Effector memory CD4-positive, alpha-beta T cell (primary cell): ENCODE measurements around the gene ITPKA.
A peak's percentile ranks its signal among the peaks of the same experiment; 100 is the strongest.

Source experiments
- DNase-seq, 3 donors: peaks; one replicate each; pipeline ENCODE4 v3.0.0-alpha.2; 2020
- H3K27ac ChIP-seq: 2 replicates; pipeline ENCODE4 v1.7.0; 2013; ENCODE audit warnings: mild to moderate bottlenecking, low read length, moderate library complexity; ENCODE audit not compliant: insufficient read depth, poor library complexity, severe bottlenecking
- H3K27me3 ChIP-seq: replicated peaks from 2 replicates; pipeline ENCODE4 v1.7.0; 2013; ENCODE audit warnings: mild to moderate bottlenecking, low read length; ENCODE audit not compliant: insufficient read depth, control insufficient read depth, poor library complexity, severe bottlenecking
- H3K36me3 ChIP-seq: 2 replicates; pipeline ENCODE4 v1.7.0; 2013; ENCODE audit warnings: mild to moderate bottlenecking, low read length, moderate library complexity; ENCODE audit not compliant: control insufficient read depth, insufficient read depth
- H3K4me1 ChIP-seq: 2 replicates; pipeline ENCODE4 v1.7.0; 2013; ENCODE audit warnings: low read length, mild to moderate bottlenecking; ENCODE audit not compliant: control insufficient read depth, insufficient read depth, poor library complexity, severe bottlenecking
- H3K4me3 ChIP-seq: 2 replicates; pipeline ENCODE4 v1.7.0; 2013; ENCODE audit warnings: low read length, low read depth, mild to moderate bottlenecking; ENCODE audit not compliant: insufficient read depth, poor library complexity, severe bottlenecking
- H3K9me3 ChIP-seq: 2 replicates; pipeline ENCODE4 v1.7.0; 2013; ENCODE audit warnings: mild to moderate bottlenecking, low read length, moderate library complexity; ENCODE audit not compliant: control insufficient read depth

The ITPKA gene

GRCh38 chr15:41498657-41499056 is 5.0 kb downstream of the ITPKA start:
- H3K9me3 ChIP-seq, result no peaks in the 10 kb centered on the region
- no peak overlapping the region for H3K27ac ChIP-seq
- no peak for DNase-seq
- peaks cover 41% of the 10 kb centered on the region for H3K4me1 ChIP-seq
- H3K36me3 ChIP-seq, result no peaks in the 10 kb centered on the region
- H3K27me3 ChIP-seq, result peaks cover 31% of the 10 kb centered on the region
- H3K4me3 ChIP-seq, result no peak overlapping the region

GRCh38 chr15:41499109-41499851 is 5.6 kb downstream of the ITPKA start:
- Histone ChIP-seq H3K27me3 (peaks cover 29% of the 10 kb centered on the region), H3K36me3 (no peaks in the 10 kb centered on the region), H3K4me3 (no peak overlapping the region), H3K9me3 (no peaks in the 10 kb centered on the region), H3K4me1 (peaks cover 38% of the 10 kb centered on the region), H3K27ac (no peak overlapping the region)
- DNase-seq, result no peak

DNA sequence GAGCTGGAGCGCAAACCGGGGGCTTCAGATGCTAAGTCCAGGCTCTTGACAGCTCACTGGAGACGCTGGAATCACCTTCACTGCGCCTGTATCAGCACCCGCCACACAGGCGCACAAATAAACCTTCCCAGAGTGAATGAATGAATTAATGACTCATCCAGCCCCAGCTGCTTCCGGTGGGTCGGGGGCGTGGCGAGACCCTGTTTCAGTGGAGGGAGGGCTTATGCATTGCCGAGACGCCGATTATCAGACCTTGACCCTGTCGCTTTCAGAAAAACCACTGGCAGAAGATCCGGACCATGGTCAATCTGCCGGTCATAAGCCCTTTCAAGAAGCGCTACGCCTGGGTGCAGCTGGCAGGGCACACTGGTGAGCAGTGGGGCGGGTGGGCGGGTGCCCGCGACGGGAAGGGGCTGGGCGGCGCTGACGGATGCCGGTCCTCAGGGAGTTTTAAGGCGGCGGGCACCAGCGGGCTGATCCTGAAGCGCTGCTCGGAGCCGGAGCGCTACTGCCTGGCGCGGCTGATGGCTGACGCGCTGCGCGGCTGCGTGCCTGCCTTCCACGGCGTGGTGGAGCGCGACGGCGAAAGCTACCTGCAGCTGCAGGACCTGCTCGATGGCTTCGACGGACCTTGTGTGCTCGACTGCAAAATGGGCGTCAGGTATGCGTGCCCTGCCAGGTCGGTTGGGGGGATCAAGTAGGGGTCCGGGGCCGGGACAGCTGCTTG is 7.7 kb downstream of the ITPKA start:
- Histone ChIP-seq H3K36me3 (no peaks in the 10 kb centered on the region), H3K27ac (no peak overlapping the region), H3K9me3 (no peaks in the 10 kb centered on the region), H3K27me3 (peaks cover 9% of the 10 kb centered on the region), H3K4me1 (peaks cover 19% of the 10 kb centered on the region), H3K4me3 (peak overlapping the region; percentile 47)
- no peak for DNase-seq

DNA sequence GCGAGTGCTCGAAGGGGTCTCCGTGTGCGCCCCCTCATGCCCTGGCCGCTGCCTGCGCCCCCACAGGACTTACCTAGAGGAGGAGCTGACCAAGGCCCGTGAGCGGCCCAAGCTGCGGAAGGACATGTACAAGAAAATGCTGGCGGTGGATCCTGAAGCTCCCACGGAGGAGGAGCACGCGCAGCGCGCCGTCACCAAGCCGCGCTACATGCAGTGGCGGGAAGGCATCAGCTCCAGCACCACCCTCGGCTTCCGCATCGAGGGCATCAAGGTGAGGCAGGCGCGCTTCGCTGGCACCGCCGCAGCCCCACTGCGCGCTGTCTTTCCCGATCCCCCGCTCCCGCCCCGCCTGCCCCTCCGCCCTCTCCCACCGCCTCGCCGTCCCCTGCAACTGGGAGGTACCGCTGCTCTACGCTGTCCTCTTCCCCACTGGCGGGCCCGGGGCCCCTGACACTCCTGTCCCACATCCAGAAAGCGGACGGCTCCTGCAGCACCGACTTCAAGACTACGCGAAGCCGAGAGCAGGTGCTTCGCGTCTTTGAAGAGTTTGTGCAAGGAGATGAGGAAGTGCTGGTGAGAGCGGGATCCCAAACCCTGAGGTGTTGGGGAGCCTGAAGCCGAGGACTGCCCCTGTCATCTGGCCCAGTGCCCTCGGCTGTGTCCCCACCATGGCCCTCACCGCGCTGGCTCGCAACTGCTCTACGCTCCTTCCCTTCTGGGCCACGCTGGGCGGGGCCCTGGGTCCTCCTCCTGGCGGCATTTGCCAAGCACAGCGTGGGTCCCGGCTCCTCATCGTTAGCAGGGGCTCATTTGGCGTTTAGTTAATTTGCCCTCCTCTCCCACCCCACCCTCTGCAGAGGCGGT is 8.5 kb downstream of the ITPKA start:
- peak overlapping the region; percentile 47 for H3K4me3 ChIP-seq
- no peak for DNase-seq
- peaks cover 6% of the 10 kb centered on the region for H3K27me3 ChIP-seq
- peaks cover 19% of the 10 kb centered on the region for H3K4me1 ChIP-seq
- no peak overlapping the region for H3K27ac ChIP-seq
- H3K36me3 ChIP-seq, result no peaks in the 10 kb centered on the region
- H3K9me3 ChIP-seq, result no peaks in the 10 kb centered on the region

DNA sequence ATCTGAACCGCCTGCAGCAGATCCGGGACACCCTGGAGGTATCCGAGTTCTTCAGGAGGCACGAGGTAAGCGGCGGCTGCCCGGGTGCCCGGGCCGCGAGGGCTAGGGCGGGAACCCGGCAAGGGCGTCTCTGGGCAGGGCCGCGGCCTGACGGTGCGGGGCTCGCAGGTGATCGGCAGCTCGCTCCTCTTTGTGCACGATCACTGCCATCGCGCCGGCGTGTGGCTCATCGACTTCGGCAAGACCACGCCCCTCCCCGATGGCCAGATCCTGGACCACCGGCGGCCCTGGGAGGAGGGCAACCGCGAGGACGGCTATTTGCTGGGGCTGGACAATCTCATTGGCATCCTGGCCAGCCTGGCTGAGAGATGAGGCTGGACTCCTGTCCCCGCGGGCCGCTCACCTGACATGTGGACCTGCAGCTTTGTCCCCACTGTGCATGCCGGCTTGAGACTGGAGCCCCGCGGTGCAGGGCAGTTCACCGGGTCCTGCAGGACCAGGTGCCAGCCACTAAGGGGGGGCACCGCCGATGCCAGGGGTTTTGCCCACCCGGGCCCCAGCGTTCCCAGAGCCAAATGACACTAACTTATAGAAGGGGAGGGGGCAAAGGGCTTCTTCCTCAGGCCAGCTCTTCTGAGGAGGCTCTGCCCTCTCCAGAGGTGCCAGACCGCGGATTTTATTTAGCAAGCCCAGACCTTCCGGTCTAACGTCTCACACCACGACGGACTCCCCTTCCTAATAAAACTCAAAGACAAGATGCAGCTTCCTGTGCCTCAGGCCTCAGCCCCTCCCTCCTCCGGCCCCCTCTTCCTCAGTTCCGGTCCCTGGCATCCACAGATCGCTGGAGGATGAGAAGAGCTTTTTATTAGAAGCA is 9.4 kb downstream of the ITPKA start:
- peak overlapping the region; percentile 47 for H3K4me3 ChIP-seq
- no peak overlapping the region for H3K27ac ChIP-seq
- no peak for DNase-seq
- H3K27me3 ChIP-seq, result peaks cover 6% of the 10 kb centered on the region
- no peaks in the 10 kb centered on the region for H3K9me3 ChIP-seq
- peaks cover 19% of the 10 kb centered on the region for H3K4me1 ChIP-seq
- H3K36me3 ChIP-seq, result no peaks in the 10 kb centered on the region

DNA sequence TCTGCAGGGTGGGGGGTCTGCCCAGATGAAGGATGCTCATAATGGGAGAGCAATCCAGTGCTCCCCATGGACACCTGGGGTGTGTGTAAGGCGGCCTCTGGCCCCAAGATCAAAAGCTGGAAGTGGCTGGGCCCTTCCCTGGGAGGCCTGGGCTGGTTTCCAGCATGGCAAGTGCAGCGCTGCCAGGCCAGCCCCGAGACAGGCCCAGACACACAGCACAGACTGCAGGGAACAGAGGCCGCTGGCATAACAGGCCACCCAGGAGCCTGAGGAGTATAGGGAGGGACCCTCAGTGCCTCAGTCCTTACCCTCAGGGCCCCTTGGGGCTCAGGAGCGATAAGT is 10.0 kb downstream of the ITPKA start:
- H3K4me3 ChIP-seq, result no peak overlapping the region
- no peak overlapping the region for H3K27ac ChIP-seq
- no peak for DNase-seq
- H3K36me3 ChIP-seq, result no peaks in the 10 kb centered on the region
- peaks cover 5% of the 10 kb centered on the region for H3K27me3 ChIP-seq
- H3K4me1 ChIP-seq, result peaks cover 19% of the 10 kb centered on the region
- H3K9me3 ChIP-seq, result no peaks in the 10 kb centered on the region

DNA sequence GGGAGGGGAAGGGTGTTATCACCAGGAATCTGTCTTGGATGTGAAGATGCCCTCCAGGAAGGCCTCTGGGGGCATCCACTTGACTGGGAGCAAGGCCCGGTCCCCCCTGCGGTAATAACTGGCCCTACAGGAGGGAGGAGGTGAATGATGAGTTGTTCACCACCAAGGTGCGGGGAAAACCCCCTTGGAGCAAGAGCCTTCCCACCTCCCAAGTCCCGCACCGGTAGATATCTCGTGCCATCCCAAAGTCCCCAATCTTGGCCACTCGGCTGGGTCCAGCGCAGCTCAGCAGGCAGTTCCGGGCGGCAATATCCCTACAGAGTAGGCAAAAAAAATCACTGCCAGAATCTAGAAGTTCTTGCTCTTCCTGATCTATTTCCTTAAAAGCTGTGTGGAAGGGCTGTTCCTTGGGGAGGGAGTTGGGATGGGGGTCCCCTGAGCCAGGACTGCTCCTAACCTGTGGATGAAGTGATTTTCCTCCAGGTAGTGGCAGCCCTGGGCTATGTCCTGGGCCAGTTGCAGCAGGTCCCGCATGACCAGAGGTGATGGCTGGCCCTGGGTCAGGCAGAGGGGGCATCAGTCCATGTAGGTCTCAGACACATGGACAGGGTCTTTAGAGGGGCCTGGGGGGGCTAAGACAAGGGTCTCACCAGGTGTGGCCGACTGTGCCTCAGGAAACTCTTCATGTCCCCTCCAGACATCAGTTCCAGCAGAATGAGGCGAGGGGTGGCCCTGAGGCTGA is 11.2 kb downstream of the ITPKA start:
- Histone ChIP-seq H3K9me3 (no peaks in the 10 kb centered on the region), H3K27me3 (peaks cover 4% of the 10 kb centered on the region), H3K27ac (no peak overlapping the region), H3K4me1 (peaks cover 19% of the 10 kb centered on the region), H3K36me3 (no peaks in the 10 kb centered on the region), H3K4me3 (no peak overlapping the region)
- DNase-seq, result no peak

DNA sequence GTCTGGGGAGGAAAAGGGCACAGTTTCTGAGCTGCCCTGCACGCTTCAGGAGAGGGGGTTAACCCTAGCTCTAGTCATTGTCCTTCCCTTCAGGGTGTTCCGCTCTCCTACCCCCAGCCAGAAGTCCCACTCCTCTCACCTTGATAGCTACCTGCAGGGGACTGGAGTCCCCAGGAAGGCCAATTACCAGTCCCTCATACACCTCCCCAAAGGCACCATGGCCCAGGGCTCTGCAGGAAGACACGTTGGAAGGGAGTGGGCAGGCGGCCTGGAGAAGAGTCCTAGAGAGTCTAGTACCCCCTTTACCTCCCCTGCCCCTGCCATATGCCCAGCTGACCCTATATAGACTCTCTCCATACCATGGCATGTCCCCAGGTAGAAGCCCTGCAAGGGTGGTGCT is 12.1 kb downstream of the ITPKA start:
- no peak overlapping the region for H3K27ac ChIP-seq
- no peaks in the 10 kb centered on the region for H3K9me3 ChIP-seq
- no peak overlapping the region for H3K4me3 ChIP-seq
- H3K4me1 ChIP-seq, result peaks cover 19% of the 10 kb centered on the region
- no peak for DNase-seq
- no peaks in the 10 kb centered on the region for H3K36me3 ChIP-seq
- no peaks in the 10 kb centered on the region for H3K27me3 ChIP-seq

- H3K36me3 ChIP-seq, result no peaks in the 10 kb centered on the region
- no peak for DNase-seq
- no peaks in the 10 kb centered on the region for H3K9me3 ChIP-seq
- no peak overlapping the region for H3K4me3 ChIP-seq
- no peak overlapping the region for H3K27ac ChIP-seq
- H3K4me1 ChIP-seq, result peaks cover 18% of the 10 kb centered on the region
- peaks cover 1% of the 10 kb centered on the region for H3K27me3 ChIP-seq
These were observed 13.2 kb downstream of the ITPKA start for GRCh38 chr15:41506796-41507341.
